H1 (cell line): ENCODE data around the gene RELB. TPM values are rescaled to one million over a fixed set of nuclear protein-coding genes. Genes with fewer than 3 reads are reported as not detected.

Experiments used
- TEAD4 ChIP-seq: IDR thresholded peaks from 2 replicates; pipeline ENCODE4 v1.6.1; 2012; ENCODE audit warnings: low read depth, low read length, inconsistent platforms, mixed read lengths
- polyA plus RNA-seq, 7 experiments: library from polyadenylated mRNA; depleted of rRNA in 3 of 7; stranded (reverse) in 5 of 7; unstranded in 2 of 7; fragments of >200 nt in 5 of 7; fragments of 200-250 nt in 2 of 7; gene quantifications; 1 replicate in 5 of 7; 2 replicates in 1 of 7; 4 replicates in 1 of 7; pipeline versions ENCODE4 v1.2.1 to v1.2.3, GENCODE V29; 2011 to 2013; ENCODE audit warnings: missing spikeins in 2 of 7, mixed read lengths in 2 of 7
- total RNA-seq: library from RNA; stranded (reverse); fragmentation: NEBNext Ultra II Directional; extraction: Animal tissue kit (Norgen Biotek cat#: 25700); gene quantifications from 2 replicates; pipeline ENCODE4 v1.2.1, GENCODE V29; 2021

The RELB gene
- total and polyA plus RNA-seq, 2 of the 8 experiments (the other 6 are each of a cell fraction or from before 2014, with no cell fraction given): 10.0 to 13.1 TPM

DNA sequence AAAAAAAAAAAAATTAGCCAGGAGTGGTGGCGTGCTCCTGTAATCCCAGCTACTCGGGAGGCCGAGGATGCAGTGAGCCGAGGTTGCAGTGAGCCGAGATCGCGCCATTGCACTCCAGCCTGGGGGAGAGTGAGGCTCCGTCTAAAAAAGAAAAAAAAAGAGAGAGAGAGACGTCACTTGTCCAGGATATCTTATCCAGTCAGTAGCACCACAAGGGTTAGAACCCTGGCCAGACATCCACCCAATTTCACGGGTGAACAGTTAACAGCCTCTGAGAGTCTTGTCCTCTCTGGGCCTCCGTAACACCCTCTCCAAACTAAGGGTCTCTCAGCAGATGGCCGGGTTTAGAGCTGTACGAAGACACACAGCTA lies 47.0 kb upstream of the RELB start (continued):
- no peak for TF ChIP-seq TEAD4
- TF ChIP-seq, all 59 proteins: peak for 0
